ENCODE results near the gene MAPK10. TPM values are rescaled to one million over a fixed set of nuclear protein-coding genes. Genes with fewer than 3 reads are reported as not detected.

The MAPK10 gene
- polyA plus RNA-seq, 3 donors = 0.36 TPM; not detected in 2

- Histone ChIP-seq H3K27ac (ENCODE audit: low read depth in 1 of 2, low read length in 2 of 2) (no peak overlapping the region), H3K36me3 (replicated peaks in 1 of 2; ENCODE audit: control insufficient read depth in 1 of 2, insufficient read depth in 2 of 2, low read length in 2 of 2) (no peaks in the 10 kb centered on the region), H3K4me1 (ENCODE audit: control insufficient read depth in 1 of 2, insufficient read depth in 2 of 2, low read length in 2 of 2) (peaks cover 9 to 17% of the 10 kb centered on the region in 2 donors), H3K9ac (ENCODE audit: insufficient read depth, low read length, poor library complexity, severe bottlenecking) (no peak overlapping the region), H3K9me3 (replicated peaks in 1 of 2; ENCODE audit: control insufficient read depth in 1 of 2, insufficient read depth in 1 of 2, low read length in 2 of 2) (no peaks in the 10 kb centered on the region), H3K4me3 (replicated peaks in 1 of 3; ENCODE audit: low read depth in 2 of 3, low read length in 3 of 3) (no peak overlapping the region), H3K4me2 (replicated peaks; ENCODE audit: extremely low read depth, low read length, poor library complexity, severe bottlenecking) (no peak overlapping the region), H4K20me1 (ENCODE audit: insufficient read depth, low read length) (no peaks in the 10 kb centered on the region), H3K79me2 (ENCODE audit: insufficient read depth, low read length) (no peaks in the 10 kb centered on the region), H3K27me3 (ENCODE audit: control insufficient read depth in 2 of 2, insufficient read depth in 2 of 2, low read length in 2 of 2) (no peaks in the 10 kb centered on the region), H2AFZ (ENCODE audit: insufficient read depth, low read depth, low read length, poor library complexity, severe bottlenecking) (no peak overlapping the region)
- peak overlapping the region in 1 of 7 donors; percentile 11 for H3K27ac Mint-ChIP-seq
- H3K9me3 Mint-ChIP-seq = no peaks in the 10 kb centered on the region
- peaks cover 0 to 7% (median 1%) of the 10 kb centered on the region in 3 donors for H3K27me3 Mint-ChIP-seq (ENCODE audit: low read depth in 3 of 3)
- TF ChIP-seq CTCF (IDR thresholded peaks at IDR 0.05) = no peak
- no peaks in the 10 kb centered on the region for H3K36me3 Mint-ChIP-seq
- no CpG with 5 or more reads among the region's 1 CpG for WGBS (ENCODE audit: insufficient coverage)
- H3K4me1 Mint-ChIP-seq = peaks cover 17% of the 10 kb centered on the region
- H3K4me3 Mint-ChIP-seq = no peak overlapping the region
- DNase-seq = no peak
- intact Hi-C loops (cut with micrococcal nuclease) = no loop called here
Observed at GRCh38 chr4:86357608-86358007, 2.2 kb downstream of the MAPK10 start.

- no peaks in the 10 kb centered on the region for H3K36me3 ChIP-seq (replicated peaks in 1 of 2; ENCODE audit: control insufficient read depth in 1 of 2, insufficient read depth in 2 of 2, low read length in 2 of 2)
- no peaks in the 10 kb centered on the region for H4K20me1 ChIP-seq (ENCODE audit: insufficient read depth, low read length)
- Mint-ChIP-seq H3K36me3 (no peaks in the 10 kb centered on the region), H3K27me3 (ENCODE audit: low read depth in 3 of 3) (peaks cover 0 to 7% (median 1%) of the 10 kb centered on the region in 3 donors), H3K9me3 (no peaks in the 10 kb centered on the region), H3K27ac (no peak overlapping the region), H3K4me3 (no peak overlapping the region), H3K4me1 (peaks cover 17% of the 10 kb centered on the region)
- no peak overlapping the region for H3K4me2 ChIP-seq (replicated peaks; ENCODE audit: extremely low read depth, low read length, poor library complexity, severe bottlenecking)
- TF ChIP-seq CTCF (IDR thresholded peaks at IDR 0.05) = no peak
- no peak overlapping the region for H3K9ac ChIP-seq (ENCODE audit: insufficient read depth, low read length, poor library complexity, severe bottlenecking)
- WGBS (ENCODE audit: insufficient coverage) = 83% methylated on average over 1 of the region's 4 CpGs
- no peaks in the 10 kb centered on the region for H3K9me3 ChIP-seq (replicated peaks in 1 of 2; ENCODE audit: control insufficient read depth in 1 of 2, insufficient read depth in 1 of 2, low read length in 2 of 2)
- no peak overlapping the region for H3K4me3 ChIP-seq (replicated peaks in 1 of 3; ENCODE audit: low read depth in 2 of 3, low read length in 3 of 3)
- intact Hi-C loops (cut with micrococcal nuclease) = no loop called here
- no peak for DNase-seq
- H3K27me3 ChIP-seq (ENCODE audit: control insufficient read depth in 2 of 2, insufficient read depth in 2 of 2, low read length in 2 of 2) = no peaks in the 10 kb centered on the region
- H3K27ac ChIP-seq (ENCODE audit: low read depth in 1 of 2, low read length in 2 of 2) = no peak overlapping the region
- no peak overlapping the region for H2AFZ ChIP-seq (ENCODE audit: insufficient read depth, low read depth, low read length, poor library complexity, severe bottlenecking)
- H3K4me1 ChIP-seq (ENCODE audit: control insufficient read depth in 1 of 2, insufficient read depth in 2 of 2, low read length in 2 of 2) = peaks cover 9 to 17% of the 10 kb centered on the region in 2 donors
- no peaks in the 10 kb centered on the region for H3K79me2 ChIP-seq (ENCODE audit: insufficient read depth, low read length)
Observed at GRCh38 chr4:86356425-86357210, 3.2 kb downstream of the MAPK10 start.
